ENCODE measurements around the gene PBLD.

- TF ChIP-seq POLR2AphosphoS5 (IDR thresholded peaks at IDR 0.05; ENCODE audit: low read depth) (no peak), CTCF (IDR thresholded peaks at IDR 0.05; ENCODE audit: insufficient read depth, low read length) (no peak), REST (IDR thresholded peaks at IDR 0.05; ENCODE audit: insufficient replicate concordance, low read depth) (no peak)
Observed at GRCh38 chr10:68315582-68315981, 17.1 kb downstream of the PBLD start.

Measured in HL-60 (cell line).